LoVo (cell line): ENCODE data around the gene AZI2.

Experiments
- DNase-seq: peaks from one replicate; pipeline ENCODE4 v3.0.0-alpha.2; 2016; ENCODE audit warnings: low spot score

AZI2 gene

GRCh38 chr3:28300345-28300962 lies 48.2 kb downstream of the AZI2 start:
- no peak for DNase-seq

- DNase-seq = no peak
These were observed 48.9 kb downstream of the AZI2 start for GRCh38 chr3:28299705-28300104.

- no peak for DNase-seq
These were observed 52.6 kb downstream of the AZI2 start for GRCh38 chr3:28295898-28296490.

GRCh38 chr3:28294667-28295413 lies 53.8 kb downstream of the AZI2 start:
- DNase-seq = no peak

- no peak for DNase-seq
These were observed 56.0 kb downstream of the AZI2 start for GRCh38 chr3:28292622-28293021.

- DNase-seq = no peak
These were observed 57.0 kb downstream of the AZI2 start for GRCh38 chr3:28291577-28291976.

GRCh38 chr3:28290863-28291300 lies 57.7 kb downstream of the AZI2 start:
- DNase-seq = no peak

GRCh38 chr3:28287046-28287445 lies 61.6 kb downstream of the AZI2 start:
- DNase-seq = no peak

- DNase-seq = peak; percentile 42
These were observed 62.0 kb downstream of the AZI2 start for GRCh38 chr3:28286595-28286994.

- DNase-seq = no peak
These were observed 67.8 kb downstream of the AZI2 start for GRCh38 chr3:28280781-28281180.

GRCh38 chr3:28279770-28280169 lies 68.9 kb downstream of the AZI2 start:
- no peak for DNase-seq

GRCh38 chr3:28278918-28279317 lies 69.7 kb downstream of the AZI2 start:
- no peak for DNase-seq

- DNase-seq = no peak
These were observed 74.8 kb downstream of the AZI2 start for GRCh38 chr3:28273837-28274236.
